ENCODE results near the gene SMIM35.

- no peak for TF ChIP-seq CTCF (IDR thresholded peaks at IDR 0.05)
- TF ChIP-seq POLR2A (IDR thresholded peaks at IDR 0.05): no peak
Observed at GRCh38 chr11:117972629-117973502, 113.9 kb downstream of the SMIM35 start.
